Loucy (cell line): ENCODE data around the gene SH3BP1.
A peak's percentile ranks its signal among the peaks of the same experiment; 100 is the strongest.

ENCODE experiments used
- H2AFZ ChIP-seq: fragments of 200-600 bp; sonication (generic); 2 replicates; pipeline ENCODE4 v1.6.0; 2016; ENCODE audit warnings: antibody characterized with exemption, mild to moderate bottlenecking, low read length, moderate library complexity
- H3F3A ChIP-seq: fragments of 200-600 bp; 2 replicates; pipeline ENCODE4 v1.6.0; 2016; ENCODE audit warnings: antibody characterized with exemption, low read depth, mild to moderate bottlenecking
- H3K27me3 ChIP-seq: fragments of 200-600 bp; sonication (generic); 2 replicates; pipeline ENCODE4 v1.6.1; 2014; ENCODE audit warnings: low read length, mild to moderate bottlenecking; ENCODE audit not compliant: insufficient read depth, poor library complexity, severe bottlenecking
- H3K36me3 ChIP-seq: fragments of 200-600 bp; sonication (generic); 2 replicates; pipeline ENCODE4 v1.6.1; 2016; ENCODE audit warnings: low read length; ENCODE audit not compliant: insufficient read depth
- H3K4me1 ChIP-seq: fragments of 200-600 bp; sonication (generic); 2 replicates; pipeline ENCODE4 v1.5.1; 2014; ENCODE audit warnings: low read length, mild to moderate bottlenecking; ENCODE audit not compliant: insufficient read depth, poor library complexity, severe bottlenecking
- H3K4me2 ChIP-seq: fragments of 200-600 bp; sonication (generic); 2 replicates; pipeline ENCODE4 v1.6.0; 2014; ENCODE audit warnings: antibody characterized with exemption, low read length, low read depth, mild to moderate bottlenecking; ENCODE audit not compliant: poor library complexity, severe bottlenecking
- H3K4me3 ChIP-seq: fragments of 200-600 bp; sonication (generic); 2 replicates; pipeline ENCODE4 v1.5.1; 2014; ENCODE audit warnings: low read length, mild to moderate bottlenecking, mixed read lengths; ENCODE audit not compliant: poor library complexity, severe bottlenecking
- H3K79me2 ChIP-seq: fragments of 200-600 bp; sonication (generic); 2 replicates; pipeline ENCODE4 v1.6.1; 2014; ENCODE audit warnings: low read length; ENCODE audit not compliant: insufficient read depth
- H3K9ac ChIP-seq: fragments of 200-600 bp; sonication (generic); 2 replicates; pipeline ENCODE4 v1.6.0; 2014; ENCODE audit warnings: mild to moderate bottlenecking, low read depth, low read length, moderate library complexity; ENCODE audit not compliant: poor library complexity, severe bottlenecking
- H3K9me2 ChIP-seq: fragments of 200-600 bp; sonication (generic); replicated peaks from 2 replicates; pipeline ENCODE4 v1.6.1; 2016; ENCODE audit warnings: low read depth, low read length, mixed read lengths
- H3K9me3 ChIP-seq: fragments of 200-600 bp; sonication (generic); 2 replicates; pipeline ENCODE4 v1.6.1; 2014; ENCODE audit warnings: mild to moderate bottlenecking, antibody characterized with exemption, low read length, low read depth; ENCODE audit not compliant: insufficient read depth
- H4K20me1 ChIP-seq: fragments of 200-600 bp; sonication (generic); 2 replicates; pipeline ENCODE4 v1.6.0; 2014; ENCODE audit warnings: antibody characterized with exemption, low read length, mild to moderate bottlenecking; ENCODE audit not compliant: insufficient read depth, poor library complexity, severe bottlenecking
- EZH2phosphoT487 ChIP-seq: fragments of 200-600 bp; IDR thresholded peaks from 2 replicates; pipeline ENCODE4 v1.6.1; 2018; ENCODE audit warnings: antibody characterized with exemption, mild to moderate bottlenecking, moderate library complexity, borderline replicate concordance
- TF ChIP-seq, protein P1 (sequence below): fragments of 200-600 bp; sonication (generic); conservative IDR thresholded peaks from 2 replicates; pipeline ENCODE4 v1.5.1; 2014; ENCODE audit warnings: mild to moderate bottlenecking, antibody characterized with exemption, low read length

SH3BP1 gene

DNA sequence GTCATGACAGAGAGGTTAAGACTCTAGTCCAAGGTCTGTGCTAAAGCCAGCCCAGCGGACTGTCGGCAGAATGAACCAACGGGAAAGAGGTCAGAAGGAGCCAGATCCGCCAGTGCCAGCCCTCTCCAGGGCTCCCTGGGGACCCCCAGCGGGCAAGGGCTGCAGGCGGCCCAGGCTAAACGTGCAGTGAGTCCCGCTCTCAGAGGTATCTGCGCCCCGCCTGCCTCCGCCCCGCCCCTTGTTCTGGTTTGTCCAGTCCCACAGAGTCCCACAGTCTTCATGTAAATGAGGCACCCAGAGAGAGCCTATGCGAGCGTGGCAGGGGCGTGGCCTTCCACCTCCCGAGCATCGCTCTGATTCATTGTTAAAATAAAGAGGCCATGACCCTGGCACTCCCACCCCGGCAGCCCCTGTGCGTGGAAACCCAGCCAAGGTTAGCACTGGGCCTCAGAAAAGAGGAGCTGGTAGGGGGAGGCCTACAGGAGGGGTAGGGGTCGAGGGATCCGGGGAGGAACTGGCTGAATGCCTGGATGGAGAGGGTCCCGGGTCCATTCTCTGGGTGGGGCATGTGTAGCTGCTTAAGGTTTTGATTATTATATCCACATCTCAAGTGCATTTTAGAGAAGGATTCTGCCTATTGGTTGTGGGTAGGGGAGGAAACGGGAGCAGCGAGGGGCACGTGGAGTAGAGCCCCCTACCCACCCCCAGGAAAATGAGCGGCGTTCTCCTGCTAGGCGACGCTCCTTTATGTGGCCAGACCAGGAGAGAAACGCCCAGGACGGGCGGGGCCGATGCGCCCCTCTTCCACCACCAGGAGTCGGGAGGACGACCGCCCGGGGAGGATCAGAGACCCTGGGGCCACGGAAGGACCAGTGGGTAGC lies 57.4 kb downstream of the SH3BP1 start, which contains the start of gene TRIOBP:
TSS of gene TRIOBP (plus strand) at position 392 of the 881 bp plus-strand sequence. CDS start 4,318 bp downstream, outside the sequence.
- TF ChIP-seq, protein P1, sequence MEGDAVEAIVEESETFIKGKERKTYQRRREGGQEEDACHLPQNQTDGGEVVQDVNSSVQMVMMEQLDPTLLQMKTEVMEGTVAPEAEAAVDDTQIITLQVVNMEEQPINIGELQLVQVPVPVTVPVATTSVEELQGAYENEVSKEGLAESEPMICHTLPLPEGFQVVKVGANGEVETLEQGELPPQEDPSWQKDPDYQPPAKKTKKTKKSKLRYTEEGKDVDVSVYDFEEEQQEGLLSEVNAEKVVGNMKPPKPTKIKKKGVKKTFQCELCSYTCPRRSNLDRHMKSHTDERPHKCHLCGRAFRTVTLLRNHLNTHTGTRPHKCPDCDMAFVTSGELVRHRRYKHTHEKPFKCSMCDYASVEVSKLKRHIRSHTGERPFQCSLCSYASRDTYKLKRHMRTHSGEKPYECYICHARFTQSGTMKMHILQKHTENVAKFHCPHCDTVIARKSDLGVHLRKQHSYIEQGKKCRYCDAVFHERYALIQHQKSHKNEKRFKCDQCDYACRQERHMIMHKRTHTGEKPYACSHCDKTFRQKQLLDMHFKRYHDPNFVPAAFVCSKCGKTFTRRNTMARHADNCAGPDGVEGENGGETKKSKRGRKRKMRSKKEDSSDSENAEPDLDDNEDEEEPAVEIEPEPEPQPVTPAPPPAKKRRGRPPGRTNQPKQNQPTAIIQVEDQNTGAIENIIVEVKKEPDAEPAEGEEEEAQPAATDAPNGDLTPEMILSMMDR: peak; percentile 51; the same call in 1 of the 2 replicates
- TF ChIP-seq EZH2phosphoT487: no peak
- Histone ChIP-seq H3K27me3 (no peaks in the 10 kb centered on the region), H3K4me2 (peak within 1 kb of the TSS; percentile 67), H3K9me3 (no peaks in the 10 kb centered on the region), H4K20me1 (no peaks in the 10 kb centered on the region), H3K4me3 (peak within 1 kb of the TSS; percentile 67), H3K9ac (no peak within 1 kb of the TSS), H3K36me3 (peaks cover 14% of the 10 kb centered on the region; the same call in 1 of the 2 replicates), H3K9me2 (no peaks in the 10 kb centered on the region), H2AFZ (no peak within 1 kb of the TSS), H3F3A (no peaks in the 10 kb centered on the region), H3K79me2 (no peaks in the 10 kb centered on the region), H3K4me1 (peaks cover 13% of the 10 kb centered on the region)

DNA sequence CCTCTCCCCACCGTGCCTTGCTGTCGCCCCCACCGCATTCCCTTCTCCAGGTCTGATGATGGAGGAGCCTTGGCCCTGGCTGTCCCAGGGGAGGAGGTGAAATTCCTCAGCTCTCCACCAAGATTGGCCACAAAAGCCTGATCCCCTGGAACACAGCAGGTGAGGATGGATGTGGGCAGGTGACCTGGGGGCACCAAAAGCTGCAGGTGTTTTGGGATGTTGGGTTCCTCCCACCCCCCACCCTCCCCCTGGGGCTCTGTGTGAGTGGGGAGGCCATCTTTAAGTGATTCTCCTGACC lies 58.0 kb downstream of the SH3BP1 start:
- Histone ChIP-seq H4K20me1 (no peaks in the 10 kb centered on the region), H3K9me3 (no peaks in the 10 kb centered on the region), H3K4me1 (peaks cover 13% of the 10 kb centered on the region), H3K36me3 (peaks cover 11% of the 10 kb centered on the region; the same call in 1 of the 2 replicates), H3K9me2 (no peaks in the 10 kb centered on the region), H3K9ac (no peak overlapping the region), H2AFZ (no peak overlapping the region), H3F3A (no peaks in the 10 kb centered on the region), H3K79me2 (no peaks in the 10 kb centered on the region), H3K4me2 (peak overlapping the region; percentile 67), H3K27me3 (no peaks in the 10 kb centered on the region), H3K4me3 (peak overlapping the region; percentile 67)
- TF ChIP-seq EZH2phosphoT487: no peak
- TF ChIP-seq, protein P1: no peak

DNA sequence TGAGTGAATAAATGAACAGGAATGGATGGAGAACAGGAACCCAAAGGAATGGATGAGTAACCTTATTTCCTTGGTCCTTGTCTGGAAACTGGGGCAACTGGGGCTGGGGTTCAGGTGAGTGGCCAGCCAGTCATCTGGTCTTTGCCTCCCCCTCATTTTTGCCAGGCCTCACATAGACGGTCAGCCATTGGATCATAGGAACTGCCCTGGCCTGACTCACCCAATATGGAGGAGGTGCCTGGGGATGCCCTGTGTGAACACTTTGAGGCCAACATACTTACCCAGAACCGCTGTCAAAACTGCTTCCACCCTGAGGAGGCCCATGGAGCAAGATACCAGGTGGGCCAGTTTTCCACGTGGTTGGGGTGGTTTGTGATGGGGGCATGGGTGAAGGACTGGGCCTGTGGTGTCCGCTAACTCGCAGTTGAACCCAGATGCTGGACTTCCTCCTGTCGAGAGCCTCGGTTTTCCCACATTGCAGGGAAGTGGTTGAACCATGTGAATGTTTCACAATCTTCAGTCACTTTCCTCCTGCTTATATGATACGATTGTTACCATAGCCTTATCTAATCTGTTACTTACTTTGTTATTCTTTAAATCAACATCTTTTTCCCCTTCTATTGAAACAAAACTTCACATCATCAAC lies 61.8 kb downstream of the SH3BP1 start:
- Histone ChIP-seq H3K36me3 (no peaks in the 10 kb centered on the region), H3K79me2 (no peaks in the 10 kb centered on the region), H3K9me2 (no peaks in the 10 kb centered on the region)

More for the DNA sequence above, 61.8 kb downstream of the SH3BP1 start:
- H3K9me3 ChIP-seq: no peaks in the 10 kb centered on the region
- no peaks in the 10 kb centered on the region for H3K27me3 ChIP-seq
- H3K4me3 ChIP-seq: no peak overlapping the region
- TF ChIP-seq, protein P1: no peak
- no peak for TF ChIP-seq EZH2phosphoT487
- H3K9ac ChIP-seq: no peak overlapping the region
- H3F3A ChIP-seq: no peaks in the 10 kb centered on the region
- no peak overlapping the region for H2AFZ ChIP-seq
- H3K4me1 ChIP-seq: peaks cover 3% of the 10 kb centered on the region
- H4K20me1 ChIP-seq: no peaks in the 10 kb centered on the region
- H3K4me2 ChIP-seq: no peak overlapping the region
